DND-41 (cell line): ENCODE data around the gene GNAI2.

Experiments
- EZH2 ChIP-seq: IDR thresholded peaks from 3 replicates; pipeline ENCODE4 v1.6.1; 2012; ENCODE audit warnings: borderline replicate concordance, low read depth, mild to moderate bottlenecking, moderate library complexity, low read length, inconsistent platforms; ENCODE audit not compliant: severe bottlenecking
- TF ChIP-seq, protein P1 (sequence below): IDR thresholded peaks from 2 replicates; pipeline ENCODE4 v1.5.1; 2012; ENCODE audit warnings: borderline replicate concordance, low read length, moderate library complexity, mild to moderate bottlenecking; ENCODE audit not compliant: poor library complexity, severe bottlenecking; ENCODE audit errors: extremely low read depth

DNA sequence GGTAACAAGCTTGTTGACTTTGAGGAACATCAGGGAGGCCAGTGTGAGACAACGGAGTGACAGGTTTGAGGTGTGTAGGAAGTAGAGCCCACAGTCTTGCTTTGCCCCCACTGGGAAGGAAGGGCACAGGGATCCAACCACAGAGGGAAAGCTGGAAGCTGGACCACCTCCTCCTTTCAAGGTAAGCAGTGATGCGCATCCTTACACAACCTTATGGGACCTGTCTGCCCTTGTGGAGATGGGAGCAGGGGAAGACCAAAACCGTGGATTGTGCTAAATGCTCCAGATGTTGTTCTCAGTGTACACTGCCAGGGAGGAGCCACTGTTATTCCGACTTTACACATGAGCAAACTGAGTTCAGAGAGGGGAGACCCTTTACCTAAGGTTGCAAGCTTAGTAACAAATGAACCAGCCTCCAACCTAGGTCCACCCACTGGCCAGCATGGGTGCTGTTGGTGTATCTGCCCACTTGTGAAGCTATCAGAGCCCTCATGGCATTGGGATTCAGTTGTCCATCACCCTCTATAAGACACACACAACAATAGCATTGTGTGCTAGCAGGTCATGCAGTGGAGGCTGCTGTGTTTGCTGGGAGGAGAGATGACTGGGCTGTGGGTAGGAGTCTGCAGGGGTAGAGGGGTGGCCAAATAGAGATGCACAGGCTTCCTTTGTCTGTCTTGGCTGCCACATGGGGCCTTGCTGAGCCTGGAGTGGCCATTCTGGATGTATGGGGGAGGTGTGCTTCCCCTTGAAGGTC lies 42.3 kb downstream of the GNAI2 start:
- TF ChIP-seq, protein P1, sequence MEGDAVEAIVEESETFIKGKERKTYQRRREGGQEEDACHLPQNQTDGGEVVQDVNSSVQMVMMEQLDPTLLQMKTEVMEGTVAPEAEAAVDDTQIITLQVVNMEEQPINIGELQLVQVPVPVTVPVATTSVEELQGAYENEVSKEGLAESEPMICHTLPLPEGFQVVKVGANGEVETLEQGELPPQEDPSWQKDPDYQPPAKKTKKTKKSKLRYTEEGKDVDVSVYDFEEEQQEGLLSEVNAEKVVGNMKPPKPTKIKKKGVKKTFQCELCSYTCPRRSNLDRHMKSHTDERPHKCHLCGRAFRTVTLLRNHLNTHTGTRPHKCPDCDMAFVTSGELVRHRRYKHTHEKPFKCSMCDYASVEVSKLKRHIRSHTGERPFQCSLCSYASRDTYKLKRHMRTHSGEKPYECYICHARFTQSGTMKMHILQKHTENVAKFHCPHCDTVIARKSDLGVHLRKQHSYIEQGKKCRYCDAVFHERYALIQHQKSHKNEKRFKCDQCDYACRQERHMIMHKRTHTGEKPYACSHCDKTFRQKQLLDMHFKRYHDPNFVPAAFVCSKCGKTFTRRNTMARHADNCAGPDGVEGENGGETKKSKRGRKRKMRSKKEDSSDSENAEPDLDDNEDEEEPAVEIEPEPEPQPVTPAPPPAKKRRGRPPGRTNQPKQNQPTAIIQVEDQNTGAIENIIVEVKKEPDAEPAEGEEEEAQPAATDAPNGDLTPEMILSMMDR, result no peak
- no peak for TF ChIP-seq EZH2
